Articular chondrocyte of knee joint (primary cell): ENCODE measurements around the gene DPYSL4. TPM values are rescaled to one million over a fixed set of nuclear protein-coding genes. Genes with fewer than 3 reads are reported as not detected.

Experiments
- total RNA-seq: library from RNA; depleted of rRNA; stranded (reverse); fragments of >200 nt; gene quantifications from 2 replicates; pipeline ENCODE4 v1.2.3, GENCODE V29; 2012

Gene DPYSL4
- 2.4 and 6.9 TPM in 2 replicates for total RNA-seq

GRCh38 chr10:132186488-132187429 lies at the start of gene DPYSL4:
Gene DPYSL4, plus strand, starts transcription at chr10:132186948. Its CDS starts 116 bp downstream, at chr10:132187064.

Other genes with a start within 250 kb of the DPYSL4 start
- gene BNIP3, start 205.0 kb upstream of the DPYSL4 start, total RNA-seq: 116 and 174 TPM in 2 replicates
- 0.52 and 0.54 TPM in 2 replicates for gene JAKMIP3, start 121.0 kb upstream of the DPYSL4 start, total RNA-seq
- 6.8 and 9.1 TPM in 2 replicates for gene STK32C, start 121.0 kb downstream of the DPYSL4 start, total RNA-seq
- 12.1 and 12.7 TPM in 2 replicates for gene LRRC27, start 145.2 kb downstream of the DPYSL4 start, total RNA-seq
- 7.7 and 8.1 TPM in 2 replicates for gene PWWP2B, start 210.3 kb downstream of the DPYSL4 start, total RNA-seq